Measurements from ENCODE around the gene MRPS22. TPM values are rescaled to one million over a fixed set of nuclear protein-coding genes. Genes with fewer than 3 reads are reported as not detected.

Gene MRPS22
- polyA plus RNA-seq, 1 donor: 61.8 TPM

DNA sequence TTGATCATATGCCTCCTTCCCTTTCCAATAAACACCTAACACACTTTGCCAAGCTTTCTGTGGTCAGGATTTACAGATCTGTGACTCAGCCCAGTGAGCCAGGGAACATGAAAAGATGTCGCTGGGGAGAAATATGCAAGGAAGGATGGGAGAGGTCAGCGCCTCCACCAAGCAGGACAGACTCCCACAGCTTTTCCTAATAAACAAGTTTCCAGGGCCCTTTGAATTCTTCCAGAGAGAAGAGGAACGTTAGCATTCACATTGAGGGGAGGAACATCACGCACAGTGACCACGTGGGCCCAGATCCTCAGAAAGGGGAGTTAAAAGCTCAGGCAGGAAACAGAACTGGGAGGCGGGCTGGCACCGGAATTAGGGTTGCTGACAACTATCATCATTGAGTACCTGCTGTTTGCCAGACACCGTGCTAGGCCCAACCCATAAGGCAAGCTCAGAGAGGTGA, 33.3 kb upstream of the MRPS22 start:
- WGBS (ENCODE audit: insufficient coverage, low lambda C conversion rate): no CpG with 5 or more reads among the region's 8 CpGs
- no peak for DNase-seq
- Histone ChIP-seq H3K27me3 (ENCODE audit: control insufficient read depth, insufficient read depth, low read length) (no peaks in the 10 kb centered on the region), H3K9me3 (ENCODE audit: control insufficient read depth, low read depth, low read length) (no peaks in the 10 kb centered on the region), H3K36me3 (ENCODE audit: control insufficient read depth, insufficient read depth, low read length) (no peaks in the 10 kb centered on the region), H3K4me1 (ENCODE audit: control insufficient read depth, insufficient read depth, low read length) (no peaks in the 10 kb centered on the region), H3K27ac (ENCODE audit: low read length) (no peak overlapping the region), H3K4me3 (ENCODE audit: low read length) (no peak overlapping the region)

DNA sequence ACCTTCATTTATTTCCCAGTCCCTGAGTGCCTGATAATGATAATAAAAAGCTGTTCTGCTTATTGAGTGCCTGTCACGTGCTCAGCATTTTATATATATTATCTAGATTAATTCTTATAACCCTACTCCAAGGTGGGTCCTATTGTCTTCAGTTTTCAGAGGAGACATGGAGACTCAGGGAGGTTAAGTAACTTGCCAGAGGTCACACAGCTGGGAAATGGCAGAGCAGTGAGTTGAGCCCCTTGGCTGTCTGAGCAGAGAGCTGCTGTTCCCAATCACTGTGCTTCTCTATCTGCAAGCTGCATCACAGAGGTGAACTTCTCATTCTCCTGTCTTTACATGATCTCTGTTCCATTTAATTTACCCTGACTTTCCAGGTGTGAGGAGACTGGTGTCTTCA, 32.3 kb upstream of the MRPS22 start:
- no peaks in the 10 kb centered on the region for H3K27me3 ChIP-seq (ENCODE audit: control insufficient read depth, insufficient read depth, low read length)
- DNase-seq: no peak
- H3K9me3 ChIP-seq (ENCODE audit: control insufficient read depth, low read depth, low read length): no peaks in the 10 kb centered on the region
- no peaks in the 10 kb centered on the region for H3K36me3 ChIP-seq (ENCODE audit: control insufficient read depth, insufficient read depth, low read length)
- H3K4me1 ChIP-seq (ENCODE audit: control insufficient read depth, insufficient read depth, low read length): no peaks in the 10 kb centered on the region
- H3K27ac ChIP-seq (ENCODE audit: low read length): no peak overlapping the region
- no CpG with 5 or more reads among the region's 1 CpG for WGBS (ENCODE audit: insufficient coverage, low lambda C conversion rate)
- H3K4me3 ChIP-seq (ENCODE audit: low read length): no peak overlapping the region

DNA sequence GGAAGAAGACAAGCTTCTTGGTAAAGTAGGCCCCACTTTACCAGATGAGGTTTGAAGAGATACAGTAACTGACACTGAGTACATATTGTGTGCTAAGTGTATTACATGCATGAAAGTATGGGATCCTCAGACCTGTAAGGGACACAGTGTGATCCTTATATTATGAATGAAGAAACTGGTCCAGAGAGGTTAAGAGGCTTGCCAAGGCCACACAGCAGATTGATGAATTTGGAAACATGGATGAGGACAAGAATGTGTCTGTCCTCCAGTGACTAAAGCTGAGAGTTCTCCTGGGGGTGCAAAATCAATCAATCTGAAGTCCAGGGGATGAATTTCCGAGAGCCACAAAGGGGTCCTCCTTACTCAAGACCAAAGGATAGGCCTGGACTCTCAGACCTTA, 31.4 kb upstream of the MRPS22 start:
- Histone ChIP-seq H3K4me3 (ENCODE audit: low read length) (no peak overlapping the region), H3K4me1 (ENCODE audit: control insufficient read depth, insufficient read depth, low read length) (no peaks in the 10 kb centered on the region), H3K27me3 (ENCODE audit: control insufficient read depth, insufficient read depth, low read length) (no peaks in the 10 kb centered on the region), H3K27ac (ENCODE audit: low read length) (no peak overlapping the region), H3K9me3 (ENCODE audit: control insufficient read depth, low read depth, low read length) (no peaks in the 10 kb centered on the region), H3K36me3 (ENCODE audit: control insufficient read depth, insufficient read depth, low read length) (no peaks in the 10 kb centered on the region)
- no CpG with 5 or more reads among the region's 1 CpG for WGBS (ENCODE audit: insufficient coverage, low lambda C conversion rate)
- DNase-seq: no peak

DNA sequence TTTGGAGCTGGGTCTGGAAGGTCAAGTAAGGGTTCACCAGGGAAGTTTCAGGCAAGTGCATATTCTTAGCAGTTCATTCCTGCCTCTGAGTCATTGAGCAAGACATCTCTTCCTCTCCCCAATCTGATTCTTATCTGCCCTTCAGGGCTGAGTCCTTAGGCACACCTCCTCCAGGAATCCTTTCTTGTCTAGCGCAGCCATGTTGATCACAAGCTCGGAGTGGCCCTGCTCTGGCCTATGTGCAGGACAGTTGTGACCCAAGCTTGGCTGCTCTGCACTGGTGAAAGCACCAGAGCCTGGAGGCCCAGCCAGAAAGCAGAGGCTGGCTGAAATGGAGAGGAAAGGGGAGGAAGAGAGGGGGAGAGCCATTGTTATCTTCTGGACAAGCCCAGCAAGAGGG, 30.9 kb upstream of the MRPS22 start:
- Histone ChIP-seq H3K4me3 (ENCODE audit: low read length) (no peak overlapping the region), H3K4me1 (ENCODE audit: control insufficient read depth, insufficient read depth, low read length) (no peaks in the 10 kb centered on the region), H3K9me3 (ENCODE audit: control insufficient read depth, low read depth, low read length) (no peaks in the 10 kb centered on the region), H3K36me3 (ENCODE audit: control insufficient read depth, insufficient read depth, low read length) (no peaks in the 10 kb centered on the region), H3K27me3 (ENCODE audit: control insufficient read depth, insufficient read depth, low read length) (no peaks in the 10 kb centered on the region), H3K27ac (ENCODE audit: low read length) (no peak overlapping the region)
- peak in 1 of 2 donors; percentile 7 for DNase-seq
- 80% methylated on average over 1 of the region's 2 CpGs for WGBS (ENCODE audit: insufficient coverage, low lambda C conversion rate)

DNA sequence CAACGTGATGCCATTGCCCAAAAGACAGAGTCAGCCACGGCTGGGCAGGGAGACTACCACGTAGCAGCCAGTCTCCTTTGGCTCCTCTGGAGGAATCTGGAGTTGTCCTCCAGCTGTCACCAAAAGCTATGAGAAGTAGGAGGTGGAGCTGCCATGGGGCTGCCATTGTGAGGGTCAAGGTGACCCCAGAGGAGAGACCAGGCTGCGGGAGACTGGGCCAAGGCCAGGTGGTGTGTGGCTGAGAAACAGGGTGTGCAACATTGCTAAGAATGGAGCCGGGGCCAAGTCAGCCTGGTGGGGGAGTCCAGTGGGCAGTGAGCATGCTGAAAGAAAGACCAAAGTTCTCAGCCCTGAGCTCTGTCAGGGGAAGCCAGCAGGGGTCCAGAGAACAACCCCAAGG, 29.9 kb upstream of the MRPS22 start:
- Histone ChIP-seq H3K27me3 (ENCODE audit: control insufficient read depth, insufficient read depth, low read length) (no peaks in the 10 kb centered on the region), H3K4me3 (ENCODE audit: low read length) (no peak overlapping the region), H3K9me3 (ENCODE audit: control insufficient read depth, low read depth, low read length) (no peaks in the 10 kb centered on the region), H3K27ac (ENCODE audit: low read length) (no peak overlapping the region), H3K4me1 (ENCODE audit: control insufficient read depth, insufficient read depth, low read length) (no peaks in the 10 kb centered on the region), H3K36me3 (ENCODE audit: control insufficient read depth, insufficient read depth, low read length) (no peaks in the 10 kb centered on the region)
- no CpG with 5 or more reads among the region's 5 CpGs for WGBS (ENCODE audit: insufficient coverage, low lambda C conversion rate)
- no peak for DNase-seq

DNA sequence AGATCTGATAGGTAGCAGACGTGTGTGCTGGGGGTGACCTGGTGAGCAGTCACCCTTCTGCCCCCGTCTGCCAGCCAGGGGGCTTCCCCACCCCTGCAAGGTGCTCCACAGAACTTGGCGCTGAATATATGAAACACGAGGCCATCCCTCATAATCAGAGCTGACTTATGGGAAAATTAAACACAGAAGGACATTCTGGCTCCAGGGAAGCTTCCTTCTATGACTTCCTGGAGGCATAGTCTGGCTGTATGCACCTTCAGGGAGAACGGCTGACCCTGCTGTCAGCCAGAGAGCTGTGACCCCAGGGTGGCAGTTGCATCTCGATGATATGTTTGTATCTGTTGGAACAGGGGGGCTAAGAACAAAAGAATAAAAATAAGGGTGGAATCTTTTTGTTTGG, 26.6 kb upstream of the MRPS22 start:
- H3K4me3 ChIP-seq (ENCODE audit: low read length): no peak overlapping the region
- peaks cover 12% of the 10 kb centered on the region for H3K27me3 ChIP-seq (ENCODE audit: control insufficient read depth, insufficient read depth, low read length)
- no peaks in the 10 kb centered on the region for H3K4me1 ChIP-seq (ENCODE audit: control insufficient read depth, insufficient read depth, low read length)
- H3K27ac ChIP-seq (ENCODE audit: low read length): no peak overlapping the region
- WGBS (ENCODE audit: insufficient coverage, low lambda C conversion rate): 82% methylated on average over 2 of the region's 6 CpGs
- DNase-seq: no peak
- H3K36me3 ChIP-seq (ENCODE audit: control insufficient read depth, insufficient read depth, low read length): no peaks in the 10 kb centered on the region
- no peaks in the 10 kb centered on the region for H3K9me3 ChIP-seq (ENCODE audit: control insufficient read depth, low read depth, low read length)

DNA sequence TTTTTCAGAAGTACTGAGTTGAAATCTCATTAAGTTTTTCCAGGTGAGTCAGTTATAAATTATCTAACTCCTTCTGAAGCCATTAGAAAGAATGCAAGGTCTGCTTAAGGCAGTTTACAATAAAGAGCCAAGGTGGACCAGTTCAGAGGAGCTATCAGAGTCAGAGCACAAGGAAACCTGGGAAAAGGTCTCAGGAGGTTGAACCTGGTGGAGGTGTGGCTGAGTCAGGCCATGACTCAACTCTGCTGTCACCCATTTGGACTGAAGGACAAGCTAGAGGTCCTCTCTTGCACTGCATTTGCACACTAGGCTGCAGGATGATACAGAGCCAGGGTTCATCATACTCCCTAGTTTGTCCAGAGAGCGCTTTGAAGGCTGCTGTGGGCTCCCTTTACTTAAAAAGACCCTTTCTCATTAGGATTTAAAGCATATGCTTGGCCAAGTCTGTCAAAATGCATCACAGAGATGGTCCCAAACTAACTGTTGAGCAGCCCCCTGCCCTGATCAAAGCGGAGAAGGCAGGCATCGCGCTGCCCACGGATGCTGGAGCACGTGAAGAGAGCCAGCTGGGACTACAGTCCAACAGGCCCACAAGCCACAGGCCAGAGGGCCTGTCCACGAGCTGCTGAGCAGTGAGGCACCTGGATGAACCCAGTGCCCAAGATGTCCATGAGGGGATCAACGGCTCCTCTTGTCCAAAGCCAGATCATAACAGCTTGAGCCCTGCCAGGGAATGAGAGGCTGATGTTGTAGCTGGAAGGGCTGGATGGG, 26.0 kb upstream of the MRPS22 start:
- no peaks in the 10 kb centered on the region for H3K9me3 ChIP-seq (ENCODE audit: control insufficient read depth, low read depth, low read length)
- no peaks in the 10 kb centered on the region for H3K36me3 ChIP-seq (ENCODE audit: control insufficient read depth, insufficient read depth, low read length)
- H3K4me1 ChIP-seq (ENCODE audit: control insufficient read depth, insufficient read depth, low read length): no peaks in the 10 kb centered on the region
- WGBS (ENCODE audit: insufficient coverage, low lambda C conversion rate): no CpG with 5 or more reads among the region's 8 CpGs
- peaks cover 14% of the 10 kb centered on the region for H3K27me3 ChIP-seq (ENCODE audit: control insufficient read depth, insufficient read depth, low read length)
- no peak overlapping the region for H3K4me3 ChIP-seq (ENCODE audit: low read length)
- no peak overlapping the region for H3K27ac ChIP-seq (ENCODE audit: low read length)
- no peak for DNase-seq

DNA sequence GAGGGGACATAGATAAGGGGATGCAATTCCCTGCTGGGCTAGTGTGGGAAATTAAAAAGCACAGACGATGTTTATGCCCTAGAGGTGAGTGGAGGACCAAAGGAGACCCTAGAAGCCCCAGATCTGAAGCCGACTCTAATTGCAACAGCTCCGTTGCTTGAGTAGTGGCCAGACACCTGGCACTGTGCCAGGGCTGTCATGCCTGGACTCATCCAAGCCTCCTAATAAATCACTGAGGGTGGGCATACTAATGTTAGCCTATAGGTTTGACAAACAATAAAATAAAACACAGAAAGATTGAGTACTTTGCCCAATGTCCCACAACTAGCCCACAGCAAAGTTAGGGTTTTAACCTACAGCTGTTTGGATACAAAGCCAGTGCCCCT, 25.4 kb upstream of the MRPS22 start:
- peaks cover 17% of the 10 kb centered on the region for H3K27me3 ChIP-seq (ENCODE audit: control insufficient read depth, insufficient read depth, low read length)
- no peak overlapping the region for H3K4me3 ChIP-seq (ENCODE audit: low read length)
- WGBS (ENCODE audit: insufficient coverage, low lambda C conversion rate): no CpG with 5 or more reads among the region's 3 CpGs
- no peaks in the 10 kb centered on the region for H3K9me3 ChIP-seq (ENCODE audit: control insufficient read depth, low read depth, low read length)
- no peak overlapping the region for H3K27ac ChIP-seq (ENCODE audit: low read length)
- H3K36me3 ChIP-seq (ENCODE audit: control insufficient read depth, insufficient read depth, low read length): no peaks in the 10 kb centered on the region
- DNase-seq: no peak
- H3K4me1 ChIP-seq (ENCODE audit: control insufficient read depth, insufficient read depth, low read length): no peaks in the 10 kb centered on the region

DNA sequence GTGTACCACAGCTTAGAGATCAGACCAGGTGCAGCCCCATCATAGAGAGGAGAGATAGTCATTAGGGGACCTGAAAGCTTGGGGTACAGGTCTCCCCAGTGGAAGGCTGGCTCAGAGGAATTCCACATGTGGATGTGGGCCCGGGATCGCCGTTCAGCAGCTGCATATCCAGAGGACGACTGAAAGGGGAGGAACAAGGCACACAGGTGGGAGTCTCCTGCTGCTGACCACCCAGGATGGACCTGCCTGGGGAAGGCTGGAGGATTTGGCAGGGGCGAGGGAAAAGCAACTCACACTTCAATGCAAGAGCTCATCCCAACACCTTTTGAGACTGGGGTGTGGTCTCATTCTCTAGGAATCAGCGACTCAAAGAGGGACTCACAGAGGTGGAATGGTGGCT, 25.0 kb upstream of the MRPS22 start:
- Histone ChIP-seq H3K4me3 (ENCODE audit: low read length) (no peak overlapping the region), H3K27ac (ENCODE audit: low read length) (no peak overlapping the region), H3K36me3 (ENCODE audit: control insufficient read depth, insufficient read depth, low read length) (no peaks in the 10 kb centered on the region), H3K9me3 (ENCODE audit: control insufficient read depth, low read depth, low read length) (no peaks in the 10 kb centered on the region), H3K27me3 (ENCODE audit: control insufficient read depth, insufficient read depth, low read length) (peaks cover 17% of the 10 kb centered on the region), H3K4me1 (ENCODE audit: control insufficient read depth, insufficient read depth, low read length) (no peaks in the 10 kb centered on the region)
- no CpG with 5 or more reads among the region's 6 CpGs for WGBS (ENCODE audit: insufficient coverage, low lambda C conversion rate)
- no peak for DNase-seq

DNA sequence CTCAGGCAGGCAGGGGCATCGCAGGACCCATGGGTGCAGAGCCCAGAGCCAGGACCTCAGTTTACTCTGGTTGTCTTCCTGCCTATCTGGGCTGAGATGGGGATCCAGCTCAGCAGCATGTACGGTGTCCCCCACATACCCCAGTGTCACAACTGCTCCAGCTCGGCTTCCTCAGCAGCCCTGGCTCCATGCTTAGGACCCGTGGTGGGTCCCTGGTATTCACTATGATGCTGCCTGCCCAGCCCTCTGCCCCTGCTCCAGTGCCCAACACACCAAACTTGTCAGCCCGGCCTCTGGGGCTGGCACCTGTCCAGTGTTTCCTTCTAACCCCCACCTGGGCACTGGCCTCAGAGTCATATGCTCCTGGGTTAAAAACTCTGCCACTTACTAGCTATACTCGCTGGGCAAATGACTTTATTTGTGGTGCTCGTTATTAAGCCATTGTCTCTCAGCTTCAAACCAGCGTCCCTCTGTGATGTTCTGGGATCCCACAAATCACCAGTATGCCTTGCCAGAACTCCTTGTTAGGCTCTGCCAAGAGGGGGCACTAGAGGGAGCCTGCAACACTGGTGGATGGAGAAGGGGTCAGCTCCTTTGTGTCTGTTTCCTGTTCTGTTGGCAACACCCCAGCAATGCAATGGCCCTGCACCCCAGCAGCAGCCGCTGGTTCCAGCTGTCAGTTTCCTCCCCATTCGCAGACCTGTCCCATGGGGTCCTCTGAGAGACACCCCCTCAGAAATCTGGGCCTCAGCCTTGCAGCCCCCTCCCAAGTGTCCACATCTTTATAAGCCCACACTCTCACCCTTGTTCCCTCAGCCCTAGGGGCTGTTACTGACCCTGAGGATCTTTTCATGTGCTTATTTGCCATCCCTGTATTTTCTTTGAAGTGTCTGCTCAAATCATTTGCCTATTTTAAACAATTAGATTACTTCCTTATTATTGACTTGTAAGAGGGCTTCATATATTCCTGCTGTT, 24.1 kb upstream of the MRPS22 start:
- Histone ChIP-seq H3K27ac (ENCODE audit: low read length) (no peak overlapping the region), H3K4me1 (ENCODE audit: control insufficient read depth, insufficient read depth, low read length) (no peaks in the 10 kb centered on the region), H3K27me3 (ENCODE audit: control insufficient read depth, insufficient read depth, low read length) (peaks cover 17% of the 10 kb centered on the region), H3K36me3 (ENCODE audit: control insufficient read depth, insufficient read depth, low read length) (no peaks in the 10 kb centered on the region), H3K9me3 (ENCODE audit: control insufficient read depth, low read depth, low read length) (no peaks in the 10 kb centered on the region), H3K4me3 (ENCODE audit: low read length) (no peak overlapping the region)
- no peak for DNase-seq
- WGBS (ENCODE audit: insufficient coverage, low lambda C conversion rate): no CpG with 5 or more reads among the region's 10 CpGs

Data from large intestine (tissue), 3 donors.